Naive thymus-derived CD8-positive, alpha-beta T cell (primary cell): ENCODE data around the gene ACVR1. TPM values are rescaled to one million over a fixed set of nuclear protein-coding genes. Genes with fewer than 3 reads are reported as not detected.

Experiments
- ATAC-seq, 2 donors: fragments of 150-1000 bp; cut with Tn5 transposase in 1 of 2; sonication (Bioruptor Pico), chemical (Tn5 transposase) in 1 of 2; 1 replicate in 1 of 2; 2 replicates in 1 of 2; pipeline ENCODE4 v1.10.0; 2021; ENCODE audit warnings: mild to moderate bottlenecking in 2 of 2, moderate library complexity in 2 of 2
- POLR2A ChIA-PET: fragments of 350-600 bp; sonication (Branson Sonifier 250); formaldehyde crosslinking; loops from one replicate; lab custom pipeline; 2021; ENCODE audit warnings: antibody characterized with exemption; lab: Charles Lee
- DNase-seq, 10 donors: peaks; one replicate each; pipeline versions ENCODE4 v3.0.0 to v3.0.0-alpha.2; 2020 to 2022
- H3K27ac Mint-ChIP-seq, 10 donors: one replicate each; pipeline ENCODE4 v1.8.0; 2020 to 2022; ENCODE audit warnings: mild to moderate bottlenecking in 10 of 10, mixed read lengths in 10 of 10, moderate library complexity in 4 of 10, inconsistent platforms in 1 of 10
- H3K27me3 Mint-ChIP-seq, 5 donors: one replicate each; pipeline ENCODE4 v1.8.0; 2021 to 2022; ENCODE audit warnings: mixed read lengths in 5 of 5
- H3K36me3 Mint-ChIP-seq, 3 donors: one replicate each; pipeline ENCODE4 v1.8.0; 2020 to 2022; ENCODE audit warnings: mixed read lengths in 3 of 3, mild to moderate bottlenecking in 2 of 3, inconsistent platforms in 1 of 3
- H3K4me1 Mint-ChIP-seq, 4 donors: one replicate each; pipeline ENCODE4 v1.8.0; 2021 to 2022; ENCODE audit warnings: mixed read lengths in 4 of 4
- H3K4me3 Mint-ChIP-seq, 10 donors: one replicate each; pipeline ENCODE4 v1.8.0; 2020 to 2022; ENCODE audit warnings: mild to moderate bottlenecking in 10 of 10, mixed read lengths in 10 of 10, moderate library complexity in 6 of 10, inconsistent platforms in 1 of 10
- H3K9me3 Mint-ChIP-seq, 9 donors: one replicate each; pipeline ENCODE4 v1.8.0; 2020 to 2022; ENCODE audit warnings: mixed read lengths in 9 of 9, mild to moderate bottlenecking in 3 of 9, inconsistent platforms in 1 of 9, moderate library complexity in 1 of 9
- polyA plus RNA-seq, 3 donors: library from polyadenylated mRNA; unstranded; fragments of 300-500 nt; fragmentation: Illumina TruSeq; gene quantifications; one replicate each; pipeline ENCODE4 v1.2.3, GENCODE V29; 2021
- total RNA-seq, 8 experiments: library from RNA in 2 of 8; stranded (reverse) in 2 of 8; gene quantifications; one replicate each; pipeline ENCODE4 v1.2.3 and lab custom pipeline; 2021 to 2026

The ACVR1 gene
- 10 to 100 TPM; 11.1 to 14.5 TPM for total RNA-seq
- 1 to 10 TPM; 2.6 to 4.3 (median 3.7) TPM for polyA plus RNA-seq
- total RNA-seq (lab: John Stamatoyannopoulos, UW) = 6.4 to 21.8 (median 14.7) reads per million in 6 experiments

DNA sequence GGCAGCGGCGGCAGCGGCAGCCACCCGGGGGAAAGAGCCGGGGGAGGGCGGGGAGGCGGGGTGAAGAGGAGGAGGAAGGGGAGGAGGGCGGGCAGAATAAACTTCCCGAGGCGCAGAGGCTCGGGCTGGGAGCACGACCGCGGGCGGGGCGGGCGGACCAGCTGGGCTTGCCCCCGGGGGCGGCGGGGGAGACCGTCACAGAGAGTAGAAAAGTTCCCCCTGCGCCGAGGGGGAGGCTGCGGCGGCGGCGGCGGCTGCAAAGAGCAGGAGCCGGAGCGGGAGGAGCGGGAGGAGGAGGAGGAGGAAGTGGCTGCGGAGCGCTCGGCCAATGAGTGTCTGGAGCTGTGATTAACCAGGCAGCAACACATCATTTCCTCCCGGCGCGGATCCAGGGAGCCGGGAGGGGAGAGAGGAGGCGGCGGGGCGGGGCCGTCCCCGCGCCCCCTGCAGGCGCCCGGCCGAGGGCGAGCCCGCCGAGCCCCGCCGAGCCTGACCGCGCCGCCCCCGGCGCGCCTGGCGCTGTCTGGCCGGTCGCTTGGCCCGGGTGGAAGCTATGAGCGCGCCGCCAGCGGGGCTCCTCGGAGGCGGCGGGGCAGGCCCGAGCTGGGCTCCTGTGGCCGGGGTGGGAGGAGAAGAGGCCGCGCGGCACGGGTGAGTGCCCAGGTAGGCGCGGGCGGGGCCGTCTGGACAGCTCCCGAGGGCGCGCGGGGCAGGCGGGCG lies at the start of gene ACVR1:
TSS of gene ACVR1 (minus strand) at position 265 of the 720 bp plus-strand sequence. CDS start 76,837 bp downstream, outside the sequence.
- POLR2A ChIA-PET = interaction anchor here (1.2 to 5.0 kb wide), 6 partner anchors 10 to 420 kb away, joined by 3 to 47 read pairs (median 4); no protein-coding TSS in a partner anchor

DNA sequence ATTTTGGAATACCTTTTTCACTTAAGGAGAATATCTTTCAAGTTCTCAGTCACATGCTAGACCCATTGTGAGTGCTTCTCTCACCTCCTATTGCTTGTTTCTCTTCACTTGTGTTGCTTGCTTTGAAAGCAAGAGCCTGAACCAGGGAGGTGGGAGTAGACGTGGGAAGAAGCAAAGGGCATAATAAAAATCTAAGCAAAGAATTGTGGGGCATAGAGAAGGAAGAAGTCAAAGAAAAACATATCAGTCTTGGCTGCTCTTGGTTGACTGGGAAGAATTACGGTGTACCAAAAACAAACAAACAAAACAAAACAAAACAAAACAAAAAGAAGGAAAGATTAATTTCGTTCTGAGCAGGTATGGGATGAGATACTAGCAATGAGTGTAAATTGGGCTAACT lies 48.9 kb upstream of the ACVR1 start:
- Mint-ChIP-seq H3K4me1 (no peaks in the 10 kb centered on the region), H3K36me3 (no peaks in the 10 kb centered on the region), H3K27ac (no peak overlapping the region), H3K4me3 (no peak overlapping the region), H3K9me3 (no peaks in the 10 kb centered on the region), H3K27me3 (peaks cover 0 to 3% (median 0%) of the 10 kb centered on the region in 5 donors)
- POLR2A ChIA-PET = no interaction called here
- no peak for ATAC-seq
- DNase-seq = no peak

More for the DNA sequence above, at the start of gene ACVR1:
- no peaks in the 10 kb centered on the region for H3K9me3 Mint-ChIP-seq
- no peaks in the 10 kb centered on the region for H3K27me3 Mint-ChIP-seq
- peak within 1 kb of the TSS; percentile 85 to 99 (median 92) for H3K4me3 Mint-ChIP-seq
- H3K27ac Mint-ChIP-seq = peak within 1 kb of the TSS; percentile 29 to 94 (median 90)
- DNase-seq = peak; percentile 53 to 86 (median 74)
- ATAC-seq = peak; percentile 76 to 77
- H3K36me3 Mint-ChIP-seq = no peaks in the 10 kb centered on the region
- peaks cover 12 to 48% (median 38%) of the 10 kb centered on the region in 4 donors for H3K4me1 Mint-ChIP-seq

DNA sequence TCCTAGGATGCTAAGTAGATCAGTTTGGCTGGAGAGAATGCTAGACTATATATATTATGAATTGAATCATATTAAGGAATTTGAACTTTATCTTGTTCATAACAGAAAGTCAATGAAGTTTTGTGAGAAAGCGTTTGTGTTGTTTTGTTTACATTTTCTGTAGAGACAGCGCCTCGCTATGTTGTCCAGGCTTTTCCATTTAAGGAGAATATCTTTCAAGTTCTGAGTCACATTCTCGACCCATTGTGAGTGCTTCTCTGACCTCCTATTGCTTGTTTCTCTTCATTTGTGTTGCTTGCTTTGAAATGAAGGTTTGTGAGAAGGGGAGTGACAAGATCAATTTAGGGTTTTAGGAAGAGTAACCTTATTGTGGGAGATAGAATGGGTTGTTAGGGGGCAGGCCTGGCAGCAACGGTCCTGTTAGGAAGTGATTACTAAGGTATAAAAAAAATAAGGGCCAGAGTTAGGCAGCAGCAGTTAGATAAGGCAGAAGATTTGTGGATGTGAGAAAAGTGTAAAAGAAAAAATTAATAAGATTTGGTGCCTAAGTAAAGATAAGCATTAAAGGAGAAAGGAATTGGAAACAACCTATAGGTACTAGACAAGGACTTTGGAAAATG lies 47.6 kb upstream of the ACVR1 start:
- H3K36me3 Mint-ChIP-seq = no peaks in the 10 kb centered on the region
- H3K9me3 Mint-ChIP-seq = no peaks in the 10 kb centered on the region
- ATAC-seq (no peak), DNase-seq (no peak)
- H3K27me3 Mint-ChIP-seq = no peaks in the 10 kb centered on the region
- no peaks in the 10 kb centered on the region for H3K4me1 Mint-ChIP-seq
- H3K4me3 Mint-ChIP-seq = no peak overlapping the region
- POLR2A ChIA-PET = no interaction called here
- H3K27ac Mint-ChIP-seq = no peak overlapping the region

DNA sequence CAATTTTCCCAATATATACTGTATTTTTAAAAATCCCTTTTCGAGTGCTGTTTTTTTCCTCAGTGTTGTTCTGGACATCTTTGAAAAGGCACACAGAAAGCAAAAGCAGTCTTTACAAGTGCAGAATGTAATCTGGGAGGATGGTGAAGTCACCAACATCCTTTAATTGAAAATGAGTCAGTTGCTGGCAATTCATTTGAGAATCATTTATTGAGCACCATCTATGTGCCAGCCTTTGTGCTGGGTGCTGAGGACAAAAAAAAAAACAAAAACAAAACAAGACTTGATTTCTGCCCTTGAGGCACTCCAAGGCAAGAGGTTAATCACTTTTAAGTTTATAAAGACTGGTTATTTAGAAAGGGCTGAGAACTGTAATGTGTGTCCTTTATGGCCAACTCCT lies 46.7 kb upstream of the ACVR1 start:
- Mint-ChIP-seq H3K4me3 (no peak overlapping the region), H3K4me1 (no peaks in the 10 kb centered on the region), H3K27me3 (no peaks in the 10 kb centered on the region), H3K27ac (no peak overlapping the region), H3K9me3 (no peaks in the 10 kb centered on the region), H3K36me3 (no peaks in the 10 kb centered on the region)
- ATAC-seq (no peak), DNase-seq (no peak)
- POLR2A ChIA-PET = no interaction called here

DNA sequence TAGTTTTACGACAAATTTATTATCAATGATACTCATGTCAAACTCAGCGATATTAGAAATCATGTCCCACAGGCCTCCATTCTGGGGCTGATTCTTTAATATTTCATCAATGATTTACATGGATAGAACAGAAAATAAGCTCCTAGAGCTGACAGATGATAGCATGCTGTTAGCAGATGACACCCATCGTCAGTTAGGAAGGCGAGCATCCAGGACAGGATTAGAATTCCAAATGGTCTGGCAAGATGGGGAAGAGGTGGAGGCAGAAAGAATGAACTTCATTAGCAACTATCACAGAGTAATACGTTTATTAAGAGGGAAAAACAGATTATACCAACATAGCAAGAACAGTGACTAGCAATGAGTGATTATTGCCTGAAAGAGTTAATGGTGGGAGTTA lies 46.2 kb upstream of the ACVR1 start:
- ATAC-seq (no peak), DNase-seq (no peak)
- H3K27me3 Mint-ChIP-seq = no peaks in the 10 kb centered on the region
- H3K9me3 Mint-ChIP-seq = no peaks in the 10 kb centered on the region
- H3K36me3 Mint-ChIP-seq = no peaks in the 10 kb centered on the region
- H3K4me3 Mint-ChIP-seq = no peak overlapping the region
- no peaks in the 10 kb centered on the region for H3K4me1 Mint-ChIP-seq
- H3K27ac Mint-ChIP-seq = no peak overlapping the region
- POLR2A ChIA-PET = no interaction called here

DNA sequence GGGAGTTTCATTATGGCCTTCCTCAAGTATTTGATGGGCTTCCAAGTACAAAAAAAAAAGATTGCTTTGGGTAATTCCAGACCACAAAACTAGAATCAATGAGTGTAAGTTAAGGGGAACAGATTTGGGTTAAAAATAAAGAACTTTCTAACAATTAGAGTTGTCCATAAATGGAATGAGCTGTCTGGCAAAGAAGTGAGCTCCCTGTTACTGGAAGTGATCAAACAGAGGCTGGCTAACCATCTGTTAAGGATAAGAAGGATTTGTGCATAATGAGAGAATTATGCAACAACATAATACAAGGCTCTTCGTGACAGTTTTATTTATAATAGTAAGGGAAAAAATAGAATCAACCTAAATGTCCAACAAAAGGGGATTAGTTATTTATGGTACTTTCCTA lies 44.6 kb upstream of the ACVR1 start:
- no peak for ATAC-seq
- no peak for DNase-seq
- Mint-ChIP-seq H3K36me3 (no peaks in the 10 kb centered on the region), H3K9me3 (no peaks in the 10 kb centered on the region), H3K27ac (no peak overlapping the region), H3K27me3 (no peaks in the 10 kb centered on the region), H3K4me3 (no peak overlapping the region), H3K4me1 (no peaks in the 10 kb centered on the region)
- POLR2A ChIA-PET = no interaction called here

DNA sequence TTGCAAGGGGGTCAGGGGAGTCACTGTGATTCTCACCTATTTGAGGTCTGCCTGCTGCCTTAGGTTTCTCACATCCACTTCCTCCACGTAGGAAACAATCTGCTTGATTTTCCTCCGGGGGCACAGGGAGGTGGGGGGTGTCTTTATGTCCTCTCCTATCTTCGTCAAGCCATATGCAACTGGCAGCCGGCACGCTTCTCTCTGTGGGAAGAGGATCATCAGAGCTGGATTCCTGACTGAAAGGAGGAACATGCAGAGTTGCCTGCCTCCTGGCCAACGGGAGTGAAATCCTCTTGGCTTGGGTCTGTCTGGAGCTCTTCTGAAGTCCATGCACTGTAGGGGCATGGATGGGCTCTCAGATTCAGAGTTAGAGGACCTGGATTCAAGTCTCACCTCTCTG lies 43.1 kb upstream of the ACVR1 start:
- Mint-ChIP-seq H3K4me1 (no peaks in the 10 kb centered on the region), H3K4me3 (no peak overlapping the region), H3K27ac (no peak overlapping the region), H3K36me3 (no peaks in the 10 kb centered on the region), H3K27me3 (no peaks in the 10 kb centered on the region), H3K9me3 (peaks cover 0 to 1% (median 0%) of the 10 kb centered on the region in 9 donors)
- POLR2A ChIA-PET = no interaction called here
- no peak for DNase-seq
- ATAC-seq = no peak

DNA sequence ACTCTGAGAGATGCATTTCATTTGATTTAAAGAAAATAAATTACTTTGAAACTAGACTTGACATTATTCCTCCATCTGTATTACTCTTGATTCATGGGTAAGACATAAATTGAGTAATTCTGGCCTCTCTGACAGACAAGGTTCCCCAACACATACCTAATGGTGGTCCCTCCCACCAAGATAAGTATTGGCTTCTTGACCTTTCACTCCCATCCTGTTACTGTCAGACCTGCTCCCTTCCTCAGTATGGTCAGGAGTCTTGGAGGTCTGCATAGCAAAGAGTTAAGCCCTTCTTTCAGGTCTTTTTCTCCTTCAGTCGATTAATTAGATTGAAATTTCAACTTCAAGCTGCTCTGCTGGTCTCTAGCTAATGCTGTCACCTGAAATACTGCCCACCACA lies 42.2 kb upstream of the ACVR1 start:
- Mint-ChIP-seq H3K27ac (no peak overlapping the region), H3K9me3 (peaks cover 0 to 10% (median 0%) of the 10 kb centered on the region in 9 donors), H3K36me3 (no peaks in the 10 kb centered on the region), H3K4me3 (no peak overlapping the region), H3K27me3 (no peaks in the 10 kb centered on the region), H3K4me1 (no peaks in the 10 kb centered on the region)
- no peak for ATAC-seq
- DNase-seq = no peak
- POLR2A ChIA-PET = no interaction called here

DNA sequence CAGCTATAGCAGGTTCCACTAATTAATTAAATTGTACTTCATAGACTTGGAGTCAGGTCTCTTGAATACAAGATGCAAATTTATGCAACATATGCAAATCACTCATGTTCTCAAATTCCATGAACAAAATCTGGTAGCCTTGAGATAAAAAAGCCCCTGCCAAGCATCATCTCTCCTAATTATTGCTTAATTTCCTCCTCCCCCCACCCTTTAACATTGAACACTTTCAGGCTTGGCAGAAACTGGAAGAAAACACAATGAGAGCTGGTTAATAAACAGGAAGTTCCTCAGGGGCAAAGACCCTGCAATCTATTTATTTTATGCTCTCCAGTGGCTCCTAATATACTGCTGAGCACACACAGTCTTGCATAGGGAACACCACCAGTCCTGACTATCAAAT lies 35.6 kb upstream of the ACVR1 start:
- Mint-ChIP-seq H3K4me1 (peaks cover 0 to 10% (median 3%) of the 10 kb centered on the region in 4 donors), H3K27ac (no peak overlapping the region), H3K27me3 (peaks cover 0 to 8% (median 0%) of the 10 kb centered on the region in 5 donors), H3K9me3 (peaks cover 0 to 10% (median 0%) of the 10 kb centered on the region in 9 donors), H3K36me3 (no peaks in the 10 kb centered on the region), H3K4me3 (no peak overlapping the region)
- POLR2A ChIA-PET = no interaction called here
- DNase-seq (no peak), ATAC-seq (no peak)

DNA sequence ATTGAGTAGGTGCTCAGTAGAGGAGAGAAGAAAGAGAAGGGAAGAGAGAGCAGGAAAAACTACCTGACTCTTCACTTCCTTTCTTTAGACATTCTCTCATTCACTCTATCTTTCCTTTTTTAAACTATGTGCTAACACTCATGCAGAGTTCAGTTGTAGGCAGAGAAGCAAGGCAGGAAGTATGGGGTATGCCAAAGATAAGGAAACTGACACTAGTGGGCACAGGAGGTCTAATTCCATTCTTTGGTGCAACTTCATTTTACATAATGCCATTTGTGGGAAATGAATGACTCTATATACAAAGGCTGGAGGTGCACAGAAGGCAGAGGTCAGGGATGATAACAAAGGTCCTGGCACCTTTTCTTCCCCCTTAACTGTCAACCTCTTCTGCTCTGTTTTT lies 35.1 kb upstream of the ACVR1 start:
- Mint-ChIP-seq H3K4me3 (no peak overlapping the region), H3K36me3 (no peaks in the 10 kb centered on the region), H3K4me1 (peaks cover 0 to 10% (median 3%) of the 10 kb centered on the region in 4 donors), H3K9me3 (peaks cover 0 to 10% (median 0%) of the 10 kb centered on the region in 9 donors), H3K27ac (peak overlapping the region in 1 of 10 donors; percentile 34), H3K27me3 (peaks cover 0 to 8% (median 0%) of the 10 kb centered on the region in 5 donors)
- POLR2A ChIA-PET = no interaction called here
- no peak for ATAC-seq
- no peak for DNase-seq

DNA sequence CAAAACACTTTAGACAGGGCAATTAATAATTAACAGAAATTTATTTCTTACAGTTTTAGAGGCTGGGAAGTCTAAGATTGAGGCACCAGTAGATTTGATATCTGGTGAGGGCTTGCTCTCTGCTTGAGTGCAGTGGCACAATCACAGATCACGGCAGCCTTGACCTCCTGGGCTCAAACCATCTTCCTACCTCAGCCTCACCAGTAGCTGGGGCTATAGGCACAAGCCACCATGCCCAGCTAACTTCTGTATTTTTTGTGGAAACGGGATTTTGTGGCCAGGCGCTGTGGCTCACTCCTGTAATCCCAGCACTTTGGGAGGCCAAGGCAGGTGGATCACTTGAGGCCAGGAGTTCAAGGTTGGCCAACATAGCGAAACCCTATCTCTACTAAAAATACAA lies 29.0 kb upstream of the ACVR1 start:
- DNase-seq (no peak), ATAC-seq (no peak)
- Mint-ChIP-seq H3K36me3 (no peaks in the 10 kb centered on the region), H3K4me1 (peaks cover 12 to 16% (median 13%) of the 10 kb centered on the region in 4 donors), H3K27ac (no peak overlapping the region), H3K9me3 (no peaks in the 10 kb centered on the region), H3K4me3 (no peak overlapping the region), H3K27me3 (peaks cover 0 to 3% (median 0%) of the 10 kb centered on the region in 5 donors)
- POLR2A ChIA-PET = no interaction called here

DNA sequence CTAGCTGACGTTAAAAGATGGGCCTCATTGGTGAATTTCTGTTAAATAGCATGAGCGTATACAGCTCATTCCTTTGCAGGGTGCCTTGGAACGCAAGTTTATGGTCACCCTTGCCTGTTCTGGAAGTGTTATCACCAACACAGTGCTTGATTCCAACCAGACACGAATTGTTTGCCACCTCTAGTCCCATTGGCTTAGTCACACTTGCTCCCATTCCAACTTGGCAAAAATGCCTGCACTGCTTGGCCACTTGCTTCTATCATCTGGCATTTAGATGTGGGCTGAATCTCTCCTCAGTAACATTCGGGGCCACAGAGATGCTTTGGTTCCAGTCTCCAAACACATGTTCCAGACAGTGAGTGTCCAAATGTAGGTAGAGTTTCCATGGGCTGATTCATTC lies 27.5 kb upstream of the ACVR1 start:
- DNase-seq (no peak), ATAC-seq (no peak)
- H3K9me3 Mint-ChIP-seq = no peaks in the 10 kb centered on the region
- POLR2A ChIA-PET = no interaction called here
- peaks cover 0 to 3% (median 0%) of the 10 kb centered on the region in 5 donors for H3K27me3 Mint-ChIP-seq
- H3K27ac Mint-ChIP-seq = no peak overlapping the region
- H3K4me3 Mint-ChIP-seq = no peak overlapping the region
- peaks cover 16 to 30% (median 28%) of the 10 kb centered on the region in 4 donors for H3K4me1 Mint-ChIP-seq
- no peaks in the 10 kb centered on the region for H3K36me3 Mint-ChIP-seq

DNA sequence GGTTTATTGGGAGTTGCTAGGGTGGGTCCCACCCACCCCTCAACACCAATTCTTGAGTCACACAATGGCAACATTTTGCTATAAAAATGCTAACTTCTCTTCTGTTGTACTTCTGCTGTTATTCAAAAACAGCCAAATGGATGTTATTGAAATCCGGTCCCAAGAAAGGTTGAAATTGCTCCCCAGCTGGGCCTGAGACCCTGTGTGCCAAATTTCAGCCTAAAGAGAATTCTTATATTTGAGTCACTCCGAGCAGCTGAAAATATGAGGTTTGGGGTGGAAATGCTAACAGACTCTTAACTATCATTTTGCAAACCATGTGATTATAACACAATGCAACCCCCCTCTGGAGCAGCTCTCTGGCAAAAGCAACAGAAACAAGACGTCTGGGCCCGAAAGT lies 27.0 kb upstream of the ACVR1 start:
- H3K9me3 Mint-ChIP-seq = peaks cover 0 to under 1% (median 0%) of the 10 kb centered on the region in 9 donors
- peaks cover 0 to 3% (median 0%) of the 10 kb centered on the region in 5 donors for H3K27me3 Mint-ChIP-seq
- POLR2A ChIA-PET = interaction anchor here (0.6 kb wide), 1 partner anchor 18 kb away, joined by 4 read pairs; no protein-coding TSS in a partner anchor
- DNase-seq (no peak), ATAC-seq (no peak)
- peak overlapping the region in 1 of 10 donors; percentile 20 for H3K27ac Mint-ChIP-seq
- peaks cover 18 to 34% (median 32%) of the 10 kb centered on the region in 4 donors for H3K4me1 Mint-ChIP-seq
- H3K36me3 Mint-ChIP-seq = no peaks in the 10 kb centered on the region
- no peak overlapping the region for H3K4me3 Mint-ChIP-seq
